GM19239 (cell line): ENCODE data around the gene IFNLR1.

Experiments
- DNase-seq: peaks from one replicate; pipeline ENCODE4 v3.0.0; 2011; ENCODE audit warnings: low spot score; ENCODE audit not compliant: insufficient read length
- FAIRE-seq: peaks from 2 replicates; lab custom pipeline; 2011; peaks lifted over from hg19 to GRCh38; lab: Jason Lieb, UNC

The IFNLR1 gene

DNA sequence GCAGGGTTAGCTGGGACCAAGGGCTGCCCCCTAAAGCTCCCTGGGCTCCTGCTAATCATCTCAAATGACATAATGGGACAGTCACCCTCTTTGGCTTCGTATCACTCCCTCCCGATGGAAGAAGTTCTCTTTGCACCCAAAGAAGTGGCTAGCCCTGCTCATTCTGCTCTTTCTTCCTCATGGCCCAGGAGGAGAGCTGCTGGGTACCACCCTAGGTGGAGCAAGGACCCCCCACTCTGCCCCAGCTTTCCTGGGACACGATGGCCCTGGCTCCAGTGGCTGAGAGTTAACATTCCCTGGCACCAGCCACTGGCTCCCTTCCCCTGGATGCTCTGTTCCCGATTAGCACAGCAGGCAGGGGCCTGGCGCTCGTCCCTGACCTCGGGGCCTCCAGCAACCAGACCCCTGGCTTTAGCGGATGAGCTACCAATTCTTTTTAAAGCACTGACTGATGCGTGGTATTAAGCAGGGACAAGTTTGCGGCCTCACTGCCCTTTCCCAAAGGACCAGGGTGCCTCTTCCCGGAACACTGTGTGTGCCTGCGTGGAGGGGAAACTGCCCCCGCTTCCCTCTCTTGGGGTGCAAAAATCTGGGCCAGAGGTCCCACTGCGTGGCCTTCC, 76.3 kb downstream of the IFNLR1 start:
- FAIRE-seq (no peak), DNase-seq (no peak)

DNA sequence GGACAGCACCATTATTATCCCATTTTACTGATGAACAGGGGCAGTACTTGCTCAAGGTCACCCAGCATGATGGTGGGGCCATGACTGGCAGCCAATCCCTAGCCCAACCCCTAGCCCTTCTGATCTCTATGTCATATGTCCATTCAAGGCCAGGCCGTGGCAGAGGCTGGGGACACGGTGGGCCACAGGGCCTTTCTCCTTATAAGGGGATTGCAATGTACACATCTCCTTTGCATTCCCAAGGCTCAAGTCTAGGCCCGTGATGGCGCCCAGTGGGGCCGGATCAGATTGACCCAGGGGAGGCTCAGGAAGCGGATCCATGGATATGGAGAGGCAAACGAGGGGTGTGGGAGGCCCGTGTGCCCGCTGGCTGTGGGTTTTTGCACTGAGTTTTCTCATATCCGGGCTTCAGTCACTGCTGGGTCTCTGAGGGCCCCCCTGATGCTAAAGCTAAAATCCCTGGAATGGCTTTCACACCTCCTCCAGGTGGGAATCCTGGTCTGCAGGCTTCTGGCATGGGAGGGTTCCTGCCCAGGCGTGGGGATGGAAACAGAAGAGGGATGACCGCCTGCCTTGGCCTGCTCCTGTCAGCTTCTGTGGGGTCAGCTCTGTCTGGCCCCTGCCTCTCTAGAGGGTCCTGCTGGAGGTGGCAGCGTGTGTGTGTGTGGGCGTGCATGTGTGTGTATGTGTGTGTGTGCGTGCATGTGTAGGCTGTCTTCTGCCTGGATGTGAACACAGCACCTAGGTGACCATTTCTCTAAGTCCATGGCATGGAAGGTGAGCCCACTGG, 77.2 kb downstream of the IFNLR1 start:
- DNase-seq (no peak), FAIRE-seq (no peak)

DNA sequence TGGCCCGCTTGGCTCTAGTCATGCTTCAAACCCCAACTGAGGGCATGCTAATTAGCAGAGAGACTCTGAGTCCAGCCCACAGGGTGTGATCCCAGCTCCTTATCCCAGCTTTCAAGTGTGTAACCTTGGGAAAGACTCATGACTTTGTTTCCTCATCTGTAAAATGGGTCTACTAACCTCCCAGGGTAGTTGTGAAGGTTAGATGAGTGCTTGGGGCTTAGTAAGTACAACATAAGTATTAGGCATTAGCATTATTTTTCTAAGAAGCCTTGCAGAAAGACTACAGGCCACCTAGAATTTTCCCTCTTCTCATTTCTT, 78.0 kb downstream of the IFNLR1 start:
- DNase-seq = no peak
- FAIRE-seq = no peak

DNA sequence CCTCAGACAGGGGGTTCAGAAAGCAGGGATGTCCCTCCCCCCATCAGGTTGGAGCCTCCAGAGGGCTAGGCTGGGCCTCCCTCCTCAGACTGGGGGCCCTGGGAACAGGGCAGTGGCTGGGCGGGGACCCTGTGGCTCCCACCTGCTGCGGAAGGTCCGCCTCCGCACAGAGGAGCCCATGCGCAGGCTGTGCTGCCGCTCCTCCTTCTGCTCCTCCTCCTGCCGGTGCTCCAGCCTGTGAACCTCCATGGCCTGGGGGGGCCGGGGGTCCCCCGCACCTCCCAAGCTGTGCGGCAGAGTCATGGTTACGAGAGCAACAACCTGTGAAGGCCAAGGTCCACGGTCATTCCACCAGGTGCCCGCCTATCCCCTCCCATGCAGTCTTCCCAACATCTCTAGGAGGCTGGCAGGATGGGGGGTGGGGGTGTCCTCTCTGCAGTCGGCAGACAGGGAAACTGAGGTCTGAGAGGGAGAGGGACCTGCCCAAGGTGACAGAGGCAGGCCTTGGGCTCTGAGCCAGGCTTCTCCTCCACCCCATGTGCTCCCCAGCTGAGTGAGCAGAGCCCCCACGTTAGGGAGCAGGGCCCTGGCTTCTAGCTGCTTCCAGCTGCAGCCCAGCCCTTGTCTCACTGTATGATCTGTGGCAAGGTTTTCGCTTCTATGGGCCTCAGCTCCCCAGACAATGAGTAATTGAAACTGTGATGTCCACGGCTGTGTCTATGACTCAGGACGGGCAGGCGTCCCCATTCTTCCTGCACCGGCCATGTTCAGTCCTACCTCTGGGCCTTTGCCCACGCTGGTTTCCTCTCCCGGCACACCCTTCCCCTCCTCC, 78.5 kb downstream of the IFNLR1 start:
- no peak for FAIRE-seq

DNA sequence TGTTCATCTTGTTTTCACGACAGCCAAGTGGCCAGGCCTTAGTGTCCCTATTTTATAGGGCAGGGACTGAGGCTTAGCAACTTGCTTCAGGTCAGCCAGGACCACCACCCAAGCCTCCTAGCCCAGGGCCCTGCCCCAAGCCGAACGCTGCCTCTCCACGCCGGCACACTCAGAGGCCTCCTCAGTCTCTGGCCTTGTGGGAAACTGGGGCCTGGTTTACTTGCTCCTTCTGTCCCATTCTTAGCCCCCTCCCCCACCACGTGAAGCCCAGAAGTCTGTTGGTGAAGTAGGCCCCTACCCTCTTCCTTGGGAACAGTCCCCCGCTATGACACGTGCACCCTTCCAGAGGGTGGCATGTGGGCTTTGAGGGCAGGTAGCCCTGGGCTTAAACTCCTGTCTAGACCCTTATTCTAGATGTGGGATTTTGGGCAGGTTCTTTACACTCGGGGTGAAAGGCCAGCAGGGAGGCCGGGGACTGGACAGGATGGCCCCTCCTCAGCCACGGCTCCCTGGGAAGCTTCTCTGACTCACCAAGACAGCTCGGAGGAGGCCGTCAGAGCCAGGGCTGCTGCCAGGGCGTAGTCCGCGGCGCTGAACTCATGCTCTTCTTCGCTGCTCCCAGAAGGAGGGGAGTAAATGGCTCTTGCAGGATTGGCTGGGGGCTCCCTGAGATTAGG, 79.5 kb downstream of the IFNLR1 start:
- no peak for DNase-seq

More for the DNA sequence above, 78.5 kb downstream of the IFNLR1 start:
- no peak for DNase-seq

DNA sequence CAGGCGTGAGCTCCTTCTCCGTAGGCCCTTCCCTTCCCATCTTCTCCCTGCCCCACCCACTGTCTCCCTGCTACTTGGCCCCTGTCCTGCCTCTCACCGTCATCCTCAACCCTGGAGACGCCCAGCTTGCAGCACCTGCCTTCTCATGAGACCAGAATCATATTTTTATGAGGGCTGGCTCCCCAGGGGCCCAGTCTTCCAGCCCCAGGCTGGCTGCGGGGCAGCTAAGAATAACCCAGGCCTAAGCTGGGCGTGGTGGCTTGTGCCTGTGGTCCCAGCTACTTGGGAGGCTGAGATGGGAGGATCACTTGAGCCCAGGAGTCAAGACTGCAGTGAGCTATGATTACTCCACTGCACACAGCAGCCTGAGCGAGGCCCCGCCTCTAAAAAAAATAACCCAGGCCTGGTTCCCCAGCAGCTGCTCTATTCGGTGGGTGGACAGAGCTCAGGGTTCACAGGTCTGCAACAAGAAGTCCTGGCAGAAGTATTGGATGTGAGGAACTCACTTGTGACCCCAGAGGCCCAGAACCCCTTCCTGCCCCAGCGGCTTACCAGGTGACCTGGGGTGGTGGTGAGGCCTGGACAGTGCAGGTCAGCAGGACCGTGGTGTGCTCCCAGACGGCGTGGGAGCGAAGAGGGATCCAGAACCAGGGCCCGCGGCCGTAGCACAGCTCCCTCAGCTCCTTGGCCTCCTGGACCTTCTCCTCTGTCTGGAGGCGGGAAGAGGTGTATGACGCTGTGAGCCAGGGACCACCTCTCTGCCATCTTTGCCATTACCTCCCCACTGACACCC, 81.5 kb downstream of the IFNLR1 start:
- no peak for DNase-seq
- FAIRE-seq = no peak

More for the DNA sequence above, 79.5 kb downstream of the IFNLR1 start:
- no peak for FAIRE-seq

DNA sequence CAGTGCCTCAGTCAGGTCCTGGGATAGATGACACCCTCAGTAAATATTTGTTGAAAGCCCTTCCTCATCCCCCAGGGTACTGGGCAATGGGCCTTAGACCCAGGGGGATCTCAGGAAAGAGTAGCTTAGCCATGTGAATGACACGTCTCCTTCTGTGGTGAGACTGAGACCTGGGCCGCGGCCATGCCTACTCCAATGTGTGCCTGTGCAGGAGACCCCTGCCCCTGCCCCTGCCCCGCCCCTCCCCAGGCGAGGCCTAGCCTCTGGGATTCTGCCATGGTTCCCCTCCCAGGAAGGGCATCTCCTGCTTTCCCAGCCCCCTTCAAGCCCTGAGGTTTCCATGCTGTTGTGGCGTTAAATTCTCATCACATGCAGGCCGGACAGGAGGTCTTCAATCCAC, 82.2 kb downstream of the IFNLR1 start:
- DNase-seq (no peak), FAIRE-seq (no peak)
